ENCODE results near the gene NPR3.

NPR3 gene
- 0 to 0.48 (median 0.07) reads per million in 9 experiments for total RNA-seq

GRCh38 chr5:32710550-32711361 is at the start of gene NPR3:
Gene NPR3 (plus strand): TSS chr5:32711321. CDS start chr5:32711777, 456 bp downstream.
- H3K4me3 Mint-ChIP-seq, result peak within 1 kb of the TSS; percentile 62 to 69
- no peaks in the 10 kb centered on the region for H3K36me3 Mint-ChIP-seq (ENCODE audit: insufficient read depth)
- peaks cover 5 to 12% of the 10 kb centered on the region in 2 donors for H3K4me1 Mint-ChIP-seq (ENCODE audit: low read depth in 2 of 2)
- no peaks in the 10 kb centered on the region for H3K9me3 Mint-ChIP-seq
- H3K27ac Mint-ChIP-seq, result no peak within 1 kb of the TSS
- no peak for ATAC-seq (replicated peaks)
- H3K27me3 Mint-ChIP-seq, result peaks cover 58 to 68% of the 10 kb centered on the region in 2 donors
- DNase-seq, result no peak

GRCh38 chr5:32664523-32664922 is 46.6 kb upstream of the NPR3 start:
- ATAC-seq (replicated peaks) (no peak), DNase-seq (no peak)
- Mint-ChIP-seq H3K27ac (no peak overlapping the region), H3K27me3 (peaks cover 19 to 27% of the 10 kb centered on the region in 2 donors), H3K4me1 (ENCODE audit: low read depth in 2 of 2) (no peaks in the 10 kb centered on the region), H3K4me3 (no peak overlapping the region), H3K9me3 (peaks cover 2 to 6% of the 10 kb centered on the region in 2 donors), H3K36me3 (ENCODE audit: insufficient read depth) (no peaks in the 10 kb centered on the region)

- no peak for ATAC-seq (replicated peaks)
- no peak overlapping the region for H3K4me3 Mint-ChIP-seq
- DNase-seq, result no peak
- H3K27ac Mint-ChIP-seq, result no peak overlapping the region
- no peaks in the 10 kb centered on the region for H3K4me1 Mint-ChIP-seq (ENCODE audit: low read depth in 2 of 2)
- H3K36me3 Mint-ChIP-seq (ENCODE audit: insufficient read depth), result no peaks in the 10 kb centered on the region
- H3K27me3 Mint-ChIP-seq, result peaks cover 12 to 35% of the 10 kb centered on the region in 2 donors
- H3K9me3 Mint-ChIP-seq, result peaks cover 0 to 2% of the 10 kb centered on the region in 2 donors
These were observed 42.6 kb upstream of the NPR3 start for GRCh38 chr5:32668552-32668951.

GRCh38 chr5:32673272-32673671 is 37.8 kb upstream of the NPR3 start:
- no peak for ATAC-seq (replicated peaks)
- H3K9me3 Mint-ChIP-seq, result peaks cover 0 to 2% of the 10 kb centered on the region in 2 donors
- no peaks in the 10 kb centered on the region for H3K4me1 Mint-ChIP-seq (ENCODE audit: low read depth in 2 of 2)
- no peak overlapping the region for H3K4me3 Mint-ChIP-seq
- peaks cover 17 to 30% of the 10 kb centered on the region in 2 donors for H3K27me3 Mint-ChIP-seq
- DNase-seq, result no peak
- H3K27ac Mint-ChIP-seq, result no peak overlapping the region
- no peaks in the 10 kb centered on the region for H3K36me3 Mint-ChIP-seq (ENCODE audit: insufficient read depth)

- H3K27ac Mint-ChIP-seq, result no peak overlapping the region
- no peaks in the 10 kb centered on the region for H3K36me3 Mint-ChIP-seq (ENCODE audit: insufficient read depth)
- no peaks in the 10 kb centered on the region for H3K4me1 Mint-ChIP-seq (ENCODE audit: low read depth in 2 of 2)
- no peak overlapping the region for H3K4me3 Mint-ChIP-seq
- peaks cover 5 to 12% of the 10 kb centered on the region in 2 donors for H3K27me3 Mint-ChIP-seq
- H3K9me3 Mint-ChIP-seq, result no peaks in the 10 kb centered on the region
- DNase-seq (no peak), ATAC-seq (replicated peaks) (no peak)
These were observed 34.1 kb upstream of the NPR3 start for GRCh38 chr5:32677023-32677422.

- ATAC-seq (replicated peaks) (no peak), DNase-seq (no peak)
- Mint-ChIP-seq H3K27ac (no peak overlapping the region), H3K4me3 (no peak overlapping the region), H3K27me3 (peaks cover 5 to 12% of the 10 kb centered on the region in 2 donors), H3K9me3 (peaks cover 0 to 2% of the 10 kb centered on the region in 2 donors), H3K36me3 (ENCODE audit: insufficient read depth) (no peaks in the 10 kb centered on the region), H3K4me1 (ENCODE audit: low read depth in 2 of 2) (no peaks in the 10 kb centered on the region)
These were observed 32.6 kb upstream of the NPR3 start for GRCh38 chr5:32678472-32678871.

- Mint-ChIP-seq H3K27me3 (peaks cover 5 to 12% of the 10 kb centered on the region in 2 donors), H3K9me3 (peaks cover 3 to 10% of the 10 kb centered on the region in 2 donors), H3K4me1 (ENCODE audit: low read depth in 2 of 2) (no peaks in the 10 kb centered on the region), H3K27ac (no peak overlapping the region), H3K4me3 (no peak overlapping the region), H3K36me3 (ENCODE audit: insufficient read depth) (no peaks in the 10 kb centered on the region)
- no peak for DNase-seq
- no peak for ATAC-seq (replicated peaks)
These were observed 31.9 kb upstream of the NPR3 start for GRCh38 chr5:32679218-32679617.

GRCh38 chr5:32680183-32680582 is 30.9 kb upstream of the NPR3 start:
- peaks cover 6 to 16% of the 10 kb centered on the region in 2 donors for H3K9me3 Mint-ChIP-seq
- no peak overlapping the region for H3K27ac Mint-ChIP-seq
- H3K4me3 Mint-ChIP-seq, result no peak overlapping the region
- DNase-seq (no peak), ATAC-seq (replicated peaks) (no peak)
- no peaks in the 10 kb centered on the region for H3K36me3 Mint-ChIP-seq (ENCODE audit: insufficient read depth)
- peaks cover 5 to 10% of the 10 kb centered on the region in 2 donors for H3K27me3 Mint-ChIP-seq
- no peaks in the 10 kb centered on the region for H3K4me1 Mint-ChIP-seq (ENCODE audit: low read depth in 2 of 2)

- no peaks in the 10 kb centered on the region for H3K4me1 Mint-ChIP-seq (ENCODE audit: low read depth in 2 of 2)
- H3K27ac Mint-ChIP-seq, result no peak overlapping the region
- H3K36me3 Mint-ChIP-seq (ENCODE audit: insufficient read depth), result no peaks in the 10 kb centered on the region
- peaks cover 0 to 15% of the 10 kb centered on the region in 2 donors for H3K27me3 Mint-ChIP-seq
- peaks cover 9 to 23% of the 10 kb centered on the region in 2 donors for H3K9me3 Mint-ChIP-seq
- ATAC-seq (replicated peaks), result no peak
- DNase-seq, result no peak
- H3K4me3 Mint-ChIP-seq, result no peak overlapping the region
These were observed 28.0 kb upstream of the NPR3 start for GRCh38 chr5:32683125-32683524.

GRCh38 chr5:32684260-32684659 is 26.9 kb upstream of the NPR3 start:
- DNase-seq (no peak), ATAC-seq (replicated peaks) (no peak)
- Mint-ChIP-seq H3K4me1 (ENCODE audit: low read depth in 2 of 2) (no peaks in the 10 kb centered on the region), H3K4me3 (no peak overlapping the region), H3K27me3 (peaks cover 7 to 25% of the 10 kb centered on the region in 2 donors), H3K9me3 (peaks cover 9 to 23% of the 10 kb centered on the region in 2 donors), H3K27ac (no peak overlapping the region), H3K36me3 (ENCODE audit: insufficient read depth) (no peaks in the 10 kb centered on the region)

- H3K27me3 Mint-ChIP-seq, result peaks cover 10 to 28% of the 10 kb centered on the region in 2 donors
- H3K9me3 Mint-ChIP-seq, result peaks cover 9 to 23% of the 10 kb centered on the region in 2 donors
- no peak overlapping the region for H3K27ac Mint-ChIP-seq
- ATAC-seq (replicated peaks), result no peak
- H3K4me3 Mint-ChIP-seq, result no peak overlapping the region
- no peaks in the 10 kb centered on the region for H3K4me1 Mint-ChIP-seq (ENCODE audit: low read depth in 2 of 2)
- no peak for DNase-seq
- no peaks in the 10 kb centered on the region for H3K36me3 Mint-ChIP-seq (ENCODE audit: insufficient read depth)
These were observed 24.2 kb upstream of the NPR3 start for GRCh38 chr5:32686799-32687498.

GRCh38 chr5:32687499-32687831 is 23.7 kb upstream of the NPR3 start:
- no peaks in the 10 kb centered on the region for H3K4me1 Mint-ChIP-seq (ENCODE audit: low read depth in 2 of 2)
- ATAC-seq (replicated peaks) (no peak), DNase-seq (no peak)
- H3K4me3 Mint-ChIP-seq, result no peak overlapping the region
- peaks cover 10 to 28% of the 10 kb centered on the region in 2 donors for H3K27me3 Mint-ChIP-seq
- no peak overlapping the region for H3K27ac Mint-ChIP-seq
- H3K9me3 Mint-ChIP-seq, result peaks cover 9 to 23% of the 10 kb centered on the region in 2 donors
- H3K36me3 Mint-ChIP-seq (ENCODE audit: insufficient read depth), result no peaks in the 10 kb centered on the region

GRCh38 chr5:32690153-32690552 is 21.0 kb upstream of the NPR3 start:
- Mint-ChIP-seq H3K27ac (no peak overlapping the region), H3K4me1 (ENCODE audit: low read depth in 2 of 2) (no peaks in the 10 kb centered on the region), H3K36me3 (ENCODE audit: insufficient read depth) (no peaks in the 10 kb centered on the region), H3K4me3 (no peak overlapping the region), H3K9me3 (peaks cover 4 to 7% of the 10 kb centered on the region in 2 donors), H3K27me3 (peaks cover 10 to 28% of the 10 kb centered on the region in 2 donors)
- DNase-seq, result no peak
- no peak for ATAC-seq (replicated peaks)

- Mint-ChIP-seq H3K4me1 (ENCODE audit: low read depth in 2 of 2) (no peaks in the 10 kb centered on the region), H3K4me3 (no peak overlapping the region), H3K9me3 (peaks cover 4 to 7% of the 10 kb centered on the region in 2 donors), H3K36me3 (ENCODE audit: insufficient read depth) (no peaks in the 10 kb centered on the region), H3K27ac (no peak overlapping the region), H3K27me3 (peaks cover 10 to 28% of the 10 kb centered on the region in 2 donors)
- no peak for DNase-seq
- no peak for ATAC-seq (replicated peaks)
These were observed 20.5 kb upstream of the NPR3 start for GRCh38 chr5:32690666-32691065.
